ENCODE data around the gene PSD4.

The PSD4 gene

DNA sequence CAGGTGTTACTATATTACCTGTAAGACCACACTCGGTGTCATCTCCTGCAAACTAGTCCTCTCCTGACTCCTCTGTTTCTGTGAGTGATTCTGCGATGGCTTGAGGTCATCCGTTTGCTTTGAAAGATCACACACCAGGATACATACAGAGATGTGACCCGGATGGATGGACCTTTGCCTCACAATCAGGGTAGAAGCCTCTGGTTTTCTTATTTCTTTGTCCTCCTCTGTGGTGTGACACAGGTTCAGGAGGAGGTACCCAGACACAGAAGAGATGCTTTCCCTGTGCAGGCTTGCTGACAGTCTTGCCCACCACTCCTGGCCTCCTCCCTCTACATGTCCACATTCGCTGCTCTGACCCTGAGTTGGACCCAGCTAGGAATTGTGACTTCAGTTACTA, 34.6 kb downstream of the PSD4 start:
- no peak overlapping the region for H3K27ac Mint-ChIP-seq
- H3K36me3 Mint-ChIP-seq, result peaks cover 4 to 8% of the 10 kb centered on the region in 2 donors
- ATAC-seq (replicated peaks), result no peak
- peaks cover 18 to 20% of the 10 kb centered on the region in 2 donors for H3K4me1 Mint-ChIP-seq
- peaks cover 12 to 15% of the 10 kb centered on the region in 2 donors for H3K27me3 Mint-ChIP-seq
- H3K4me3 Mint-ChIP-seq, result no peak overlapping the region
- no peaks in the 10 kb centered on the region for H3K9me3 Mint-ChIP-seq
- no peak for DNase-seq

DNA sequence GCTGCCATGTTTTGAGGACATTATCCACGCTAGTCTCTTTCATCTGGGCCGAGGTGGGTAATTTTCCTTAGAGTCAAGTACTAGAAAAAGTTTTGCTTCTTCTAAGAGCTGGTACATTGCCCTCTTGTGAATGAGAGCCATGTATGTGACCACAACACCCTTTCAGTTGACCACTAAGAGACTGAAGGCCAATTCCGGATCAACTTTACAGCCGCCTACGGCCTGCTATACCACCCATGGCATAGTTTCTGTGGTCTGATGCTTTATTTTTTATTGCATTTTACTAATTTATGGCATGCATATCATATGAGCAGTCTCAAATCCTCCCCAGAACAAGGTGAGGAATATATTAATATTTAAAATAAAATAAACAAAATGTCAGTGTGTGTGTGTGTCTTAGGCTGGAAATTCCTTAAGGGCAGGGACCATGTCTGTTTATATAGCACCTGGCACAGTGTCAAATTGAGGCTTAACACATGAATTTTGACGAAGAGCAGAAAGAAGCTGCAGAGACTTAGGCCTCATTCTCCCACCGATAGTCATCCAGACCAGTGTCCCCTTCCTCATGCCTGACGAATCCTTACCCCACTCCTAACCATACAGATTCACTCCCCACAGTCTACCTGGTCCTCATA, 35.4 kb downstream of the PSD4 start:
- no peak overlapping the region for H3K4me3 Mint-ChIP-seq
- H3K27ac Mint-ChIP-seq, result peak overlapping the region; percentile 1
- H3K27me3 Mint-ChIP-seq, result peaks cover 14 to 18% of the 10 kb centered on the region in 2 donors
- peaks cover 12 to 16% of the 10 kb centered on the region in 2 donors for H3K4me1 Mint-ChIP-seq
- no peaks in the 10 kb centered on the region for H3K9me3 Mint-ChIP-seq
- no peak for DNase-seq
- peaks cover 0 to 3% of the 10 kb centered on the region in 2 donors for H3K36me3 Mint-ChIP-seq
- no peak for ATAC-seq (replicated peaks)

GRCh38 chr2:113209646-113210171, 35.9 kb downstream of the PSD4 start:
- peaks cover 7 to 14% of the 10 kb centered on the region in 2 donors for H3K4me1 Mint-ChIP-seq
- H3K36me3 Mint-ChIP-seq, result peaks cover 0 to 1% of the 10 kb centered on the region in 2 donors
- H3K27me3 Mint-ChIP-seq, result peaks cover 14 to 18% of the 10 kb centered on the region in 2 donors
- no peak overlapping the region for H3K4me3 Mint-ChIP-seq
- peak overlapping the region; percentile 1 for H3K27ac Mint-ChIP-seq
- no peak for DNase-seq
- H3K9me3 Mint-ChIP-seq, result no peaks in the 10 kb centered on the region
- no peak for ATAC-seq (replicated peaks)

DNA sequence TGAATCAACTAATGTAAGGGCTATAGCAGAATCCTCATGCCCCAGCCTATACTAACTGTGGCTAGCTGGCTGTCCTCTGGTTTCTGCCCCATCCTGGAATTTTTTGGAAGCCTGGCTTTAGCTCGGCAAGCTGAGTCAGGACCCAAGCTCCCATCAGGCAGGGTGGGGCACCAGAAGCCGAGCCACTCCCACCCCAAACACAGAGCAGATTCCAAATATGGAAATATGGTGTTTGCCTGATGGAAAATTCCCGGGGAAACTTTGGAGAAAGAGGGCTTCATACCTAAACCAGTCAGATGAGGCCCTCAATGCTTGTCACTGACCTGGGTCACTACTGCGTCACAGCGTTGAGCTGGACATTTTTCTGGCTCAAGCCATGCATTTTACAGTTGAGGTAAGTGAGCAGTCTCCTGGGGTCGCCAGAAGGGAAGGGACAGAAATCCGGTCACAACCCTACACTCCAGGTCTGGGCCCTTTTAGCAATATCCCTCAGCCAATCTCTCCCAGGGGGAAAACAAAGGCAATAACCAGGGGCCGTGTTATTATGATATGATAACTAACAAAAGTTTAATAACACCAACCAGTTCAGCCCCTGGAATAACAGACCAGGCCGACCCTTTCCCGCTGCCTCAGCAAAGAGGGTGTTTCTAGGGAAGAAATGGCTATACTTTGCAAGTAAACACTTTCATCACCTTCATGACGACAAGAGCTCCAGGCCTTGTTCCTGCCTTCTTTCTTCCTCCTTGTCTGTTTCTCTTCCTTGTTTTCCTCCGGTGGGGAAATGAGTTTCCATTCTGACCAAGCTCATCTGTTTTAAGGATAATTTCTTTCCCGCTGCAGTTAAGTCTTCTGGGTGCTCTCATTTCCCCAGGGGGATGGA, 37.7 kb downstream of the PSD4 start:
- Mint-ChIP-seq H3K9me3 (no peaks in the 10 kb centered on the region), H3K4me1 (peaks cover 0 to 7% of the 10 kb centered on the region in 2 donors), H3K4me3 (no peak overlapping the region), H3K27me3 (peaks cover 14 to 18% of the 10 kb centered on the region in 2 donors), H3K36me3 (peaks cover 0 to 1% of the 10 kb centered on the region in 2 donors), H3K27ac (peak overlapping the region; percentile 20)
- DNase-seq (no peak), ATAC-seq (replicated peaks) (no peak)

DNA sequence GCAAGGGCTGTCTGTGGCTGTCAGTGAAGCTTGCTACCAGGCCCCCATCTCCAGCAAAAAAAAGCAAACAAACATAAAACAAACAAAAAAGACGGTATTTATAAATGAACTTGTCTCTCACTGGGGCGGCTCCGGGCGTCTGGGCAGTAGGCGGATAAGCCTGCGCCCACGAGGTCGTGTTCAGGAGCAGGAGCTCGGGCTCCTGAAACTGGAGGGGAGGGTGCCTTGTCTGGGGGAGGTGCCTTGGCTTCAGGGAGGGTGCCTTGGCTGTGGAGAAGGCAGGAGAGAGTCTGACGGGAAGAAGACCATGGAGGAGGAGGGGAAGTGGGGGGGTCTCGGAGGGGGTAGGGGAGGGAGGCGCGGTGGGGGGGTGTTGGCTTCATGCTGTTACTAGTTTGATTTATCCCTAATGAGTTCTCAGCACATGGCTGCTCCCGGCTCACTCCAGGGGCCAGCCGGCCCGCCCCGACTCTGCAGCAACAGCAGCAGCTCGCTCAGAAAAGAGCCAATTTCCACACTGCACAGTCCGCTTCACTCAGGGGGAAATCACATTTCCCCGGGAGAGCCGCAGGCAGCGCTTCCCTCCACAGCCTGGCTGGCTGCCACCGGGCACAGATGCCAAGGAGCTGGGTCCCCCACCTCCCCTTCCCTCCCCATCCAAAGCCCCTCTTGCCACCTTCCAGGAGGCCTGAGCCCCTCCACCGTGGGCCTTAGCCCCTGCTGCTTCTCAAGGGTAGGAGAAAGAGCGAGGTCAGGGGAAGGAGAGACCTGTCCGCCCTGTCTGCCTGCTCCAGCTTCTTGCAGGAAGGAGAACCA, 38.7 kb downstream of the PSD4 start:
- no peaks in the 10 kb centered on the region for H3K9me3 Mint-ChIP-seq

GRCh38 chr2:113213061-113213930, 39.5 kb downstream of the PSD4 start:
- no peak for DNase-seq
- Mint-ChIP-seq H3K27ac (peak overlapping the region; percentile 82), H3K36me3 (peaks cover 0 to 5% of the 10 kb centered on the region in 2 donors), H3K4me3 (no peak overlapping the region), H3K4me1 (peaks cover 14 to 17% of the 10 kb centered on the region in 2 donors), H3K9me3 (no peaks in the 10 kb centered on the region), H3K27me3 (peaks cover 14 to 29% of the 10 kb centered on the region in 2 donors)
- ATAC-seq (replicated peaks), result no peak

More for the DNA sequence above, 38.7 kb downstream of the PSD4 start:
- H3K36me3 Mint-ChIP-seq, result peaks cover 0 to 5% of the 10 kb centered on the region in 2 donors
- ATAC-seq (replicated peaks) (no peak), DNase-seq (no peak)
- H3K4me3 Mint-ChIP-seq, result no peak overlapping the region
- peak overlapping the region; percentile 82 for H3K27ac Mint-ChIP-seq
- H3K4me1 Mint-ChIP-seq, result peaks cover 6 to 13% of the 10 kb centered on the region in 2 donors
- H3K27me3 Mint-ChIP-seq, result peaks cover 14 to 24% of the 10 kb centered on the region in 2 donors

GRCh38 chr2:113214141-113214540, 40.4 kb downstream of the PSD4 start:
- peaks cover 20 to 22% of the 10 kb centered on the region in 2 donors for H3K4me1 Mint-ChIP-seq
- no peak overlapping the region for H3K27ac Mint-ChIP-seq

GRCh38 chr2:113215056-113215455, 41.3 kb downstream of the PSD4 start:
- peaks cover 17 to 29% of the 10 kb centered on the region in 2 donors for H3K27me3 Mint-ChIP-seq
- DNase-seq (no peak), ATAC-seq (replicated peaks) (no peak)
- H3K9me3 Mint-ChIP-seq, result no peaks in the 10 kb centered on the region
- peaks cover 20 to 30% of the 10 kb centered on the region in 2 donors for H3K4me1 Mint-ChIP-seq
- peaks cover 2 to 5% of the 10 kb centered on the region in 2 donors for H3K36me3 Mint-ChIP-seq
- no peak overlapping the region for H3K4me3 Mint-ChIP-seq
- H3K27ac Mint-ChIP-seq, result no peak overlapping the region

More at GRCh38 chr2:113214141-113214540, 40.4 kb downstream of the PSD4 start:
- Mint-ChIP-seq H3K36me3 (peaks cover 0 to 5% of the 10 kb centered on the region in 2 donors), H3K4me3 (no peak overlapping the region), H3K9me3 (no peaks in the 10 kb centered on the region), H3K27me3 (peaks cover 17 to 29% of the 10 kb centered on the region in 2 donors)
- no peak for ATAC-seq (replicated peaks)
- DNase-seq, result no peak

- Mint-ChIP-seq H3K9me3 (no peaks in the 10 kb centered on the region), H3K27ac (no peak overlapping the region)
- DNase-seq, result no peak
Observed at GRCh38 chr2:113216321-113216720, 42.5 kb downstream of the PSD4 start.

DNA sequence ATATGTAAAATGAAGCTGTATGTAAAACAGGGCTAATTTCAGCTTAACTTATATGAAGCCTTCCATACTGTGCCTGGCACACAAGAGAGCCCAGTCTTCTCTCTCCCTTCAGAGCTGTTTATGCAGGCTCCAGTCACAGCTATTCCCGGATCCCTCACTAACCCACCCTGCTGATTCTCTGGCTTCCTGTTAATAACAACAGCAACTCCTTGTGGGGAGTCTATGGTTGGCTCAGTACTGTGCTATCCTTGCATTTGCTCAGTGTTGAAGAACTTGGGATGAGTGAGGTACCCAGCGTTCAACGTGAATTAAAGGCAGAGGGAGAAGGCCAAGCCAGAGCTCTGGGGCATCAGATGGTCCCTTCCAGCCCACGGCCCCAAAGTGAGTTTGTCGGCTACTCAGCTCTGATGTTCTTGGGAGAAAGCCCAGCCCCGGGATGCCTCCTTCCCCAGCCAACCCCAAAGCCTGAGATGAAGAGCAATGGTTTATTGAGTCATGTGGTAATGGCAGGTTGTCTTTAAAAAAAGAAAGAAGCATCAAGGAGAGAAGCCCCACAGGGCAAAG, 43.2 kb downstream of the PSD4 start:
- DNase-seq (no peak), ATAC-seq (replicated peaks) (peak in 1 of 2 donors; percentile 5)
- no peaks in the 10 kb centered on the region for H3K9me3 Mint-ChIP-seq
- peak overlapping the region; percentile 22 to 56 for H3K4me3 Mint-ChIP-seq
- peaks cover 16 to 28% of the 10 kb centered on the region in 2 donors for H3K27me3 Mint-ChIP-seq
- H3K36me3 Mint-ChIP-seq, result peaks cover 2 to 5% of the 10 kb centered on the region in 2 donors
- peaks cover 20 to 31% of the 10 kb centered on the region in 2 donors for H3K4me1 Mint-ChIP-seq
- H3K27ac Mint-ChIP-seq, result peak overlapping the region; percentile 22

More at GRCh38 chr2:113216321-113216720, 42.5 kb downstream of the PSD4 start:
- Mint-ChIP-seq H3K4me1 (peaks cover 20 to 31% of the 10 kb centered on the region in 2 donors), H3K4me3 (no peak overlapping the region), H3K27me3 (peaks cover 17 to 29% of the 10 kb centered on the region in 2 donors), H3K36me3 (peaks cover 2 to 5% of the 10 kb centered on the region in 2 donors)
- no peak for ATAC-seq (replicated peaks)

DNA sequence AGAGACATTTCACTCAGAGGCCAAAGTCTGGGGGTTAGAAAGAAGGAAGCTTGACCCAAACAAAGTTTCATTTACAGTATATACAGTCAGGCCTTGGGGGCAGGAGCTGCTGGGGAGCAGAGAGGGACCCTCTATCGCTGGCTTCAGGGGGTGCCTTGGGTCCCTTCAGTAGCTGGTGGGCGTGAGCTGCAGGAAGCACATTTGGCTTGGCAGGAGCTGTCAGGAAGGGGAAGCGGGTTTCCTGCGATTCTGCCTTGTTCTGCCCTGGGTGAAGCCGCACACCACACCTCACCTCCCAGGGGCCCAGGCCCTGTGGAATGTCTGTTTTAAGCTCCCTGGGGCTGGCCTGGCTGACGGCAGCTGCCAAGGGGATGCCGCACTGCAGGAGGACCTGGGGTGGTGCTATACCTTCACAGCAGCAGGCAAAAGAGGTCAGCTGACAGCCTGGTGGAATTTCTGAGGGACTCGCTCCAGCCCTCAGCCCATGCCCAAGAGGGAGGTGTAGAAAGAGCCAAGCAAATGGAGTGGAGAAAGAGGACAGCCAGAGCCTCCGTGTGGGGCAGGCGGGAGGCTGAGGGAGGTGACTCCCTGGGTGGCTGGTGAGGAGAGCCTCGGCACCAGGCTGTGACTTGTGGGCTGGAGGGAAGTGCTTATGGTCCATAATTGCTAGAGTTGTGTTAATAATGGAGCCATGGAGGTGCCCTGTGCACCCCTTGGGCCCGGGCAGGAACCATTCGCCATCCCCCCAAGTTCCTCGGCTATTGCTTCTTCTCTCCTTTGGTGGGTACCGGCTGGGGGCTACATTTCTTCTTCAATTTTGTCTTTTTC, 43.9 kb downstream of the PSD4 start:
- Mint-ChIP-seq H3K36me3 (peaks cover 2 to 5% of the 10 kb centered on the region in 2 donors), H3K27me3 (peaks cover 13 to 21% of the 10 kb centered on the region in 2 donors), H3K4me1 (peaks cover 17 to 31% of the 10 kb centered on the region in 2 donors), H3K4me3 (peak overlapping the region; percentile 22 to 56), H3K27ac (peak overlapping the region; percentile 22), H3K9me3 (no peaks in the 10 kb centered on the region)
- no peak for DNase-seq
- ATAC-seq (replicated peaks), result peak; percentile 67 to 68

All from stimulated activated naive B cell treated with anti-CD40 and anti-IgM and Interleukin-4, amounts not matched to agents 10 μg/mL and 1 μg/mL and 100 μg/mL, for 72 hours (primary cell).